Measurements from ENCODE around the gene ADAMTS12.

Gene ADAMTS12

DNA sequence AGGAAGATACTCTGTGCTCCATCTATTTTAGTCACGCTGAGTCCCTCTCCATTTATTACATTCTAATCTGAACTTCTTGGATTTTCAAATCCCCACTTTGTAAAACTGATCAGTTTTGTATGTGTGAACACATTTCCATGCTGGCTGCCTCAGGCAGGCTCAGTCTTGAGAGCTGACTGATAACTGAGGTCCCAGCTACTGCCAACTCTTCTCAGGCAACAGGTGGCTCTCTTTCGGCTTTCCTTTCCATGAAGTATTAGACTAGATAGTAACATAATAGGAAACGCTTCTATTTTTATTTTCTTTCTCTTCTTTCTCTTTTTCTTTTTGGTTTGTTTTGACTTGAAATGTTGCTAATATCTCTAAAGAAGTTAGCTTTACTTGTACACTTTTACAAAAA, 312.6 kb downstream of the ADAMTS12 start:
- TF ChIP-seq, protein P1, sequence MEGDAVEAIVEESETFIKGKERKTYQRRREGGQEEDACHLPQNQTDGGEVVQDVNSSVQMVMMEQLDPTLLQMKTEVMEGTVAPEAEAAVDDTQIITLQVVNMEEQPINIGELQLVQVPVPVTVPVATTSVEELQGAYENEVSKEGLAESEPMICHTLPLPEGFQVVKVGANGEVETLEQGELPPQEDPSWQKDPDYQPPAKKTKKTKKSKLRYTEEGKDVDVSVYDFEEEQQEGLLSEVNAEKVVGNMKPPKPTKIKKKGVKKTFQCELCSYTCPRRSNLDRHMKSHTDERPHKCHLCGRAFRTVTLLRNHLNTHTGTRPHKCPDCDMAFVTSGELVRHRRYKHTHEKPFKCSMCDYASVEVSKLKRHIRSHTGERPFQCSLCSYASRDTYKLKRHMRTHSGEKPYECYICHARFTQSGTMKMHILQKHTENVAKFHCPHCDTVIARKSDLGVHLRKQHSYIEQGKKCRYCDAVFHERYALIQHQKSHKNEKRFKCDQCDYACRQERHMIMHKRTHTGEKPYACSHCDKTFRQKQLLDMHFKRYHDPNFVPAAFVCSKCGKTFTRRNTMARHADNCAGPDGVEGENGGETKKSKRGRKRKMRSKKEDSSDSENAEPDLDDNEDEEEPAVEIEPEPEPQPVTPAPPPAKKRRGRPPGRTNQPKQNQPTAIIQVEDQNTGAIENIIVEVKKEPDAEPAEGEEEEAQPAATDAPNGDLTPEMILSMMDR (IDR thresholded peaks at IDR 0.05) = no peak
- Mint-ChIP-seq H3K27me3 (ENCODE audit: low read depth, poor library complexity) (no peaks in the 10 kb centered on the region), H3K9me3 (peaks cover 10% of the 10 kb centered on the region), H3K4me3 (no peak overlapping the region), H3K36me3 (ENCODE audit: low read depth) (peaks cover 50% of the 10 kb centered on the region), H3K4me1 (no peaks in the 10 kb centered on the region), H3K27ac (no peak overlapping the region)
- no peak for DNase-seq

DNA sequence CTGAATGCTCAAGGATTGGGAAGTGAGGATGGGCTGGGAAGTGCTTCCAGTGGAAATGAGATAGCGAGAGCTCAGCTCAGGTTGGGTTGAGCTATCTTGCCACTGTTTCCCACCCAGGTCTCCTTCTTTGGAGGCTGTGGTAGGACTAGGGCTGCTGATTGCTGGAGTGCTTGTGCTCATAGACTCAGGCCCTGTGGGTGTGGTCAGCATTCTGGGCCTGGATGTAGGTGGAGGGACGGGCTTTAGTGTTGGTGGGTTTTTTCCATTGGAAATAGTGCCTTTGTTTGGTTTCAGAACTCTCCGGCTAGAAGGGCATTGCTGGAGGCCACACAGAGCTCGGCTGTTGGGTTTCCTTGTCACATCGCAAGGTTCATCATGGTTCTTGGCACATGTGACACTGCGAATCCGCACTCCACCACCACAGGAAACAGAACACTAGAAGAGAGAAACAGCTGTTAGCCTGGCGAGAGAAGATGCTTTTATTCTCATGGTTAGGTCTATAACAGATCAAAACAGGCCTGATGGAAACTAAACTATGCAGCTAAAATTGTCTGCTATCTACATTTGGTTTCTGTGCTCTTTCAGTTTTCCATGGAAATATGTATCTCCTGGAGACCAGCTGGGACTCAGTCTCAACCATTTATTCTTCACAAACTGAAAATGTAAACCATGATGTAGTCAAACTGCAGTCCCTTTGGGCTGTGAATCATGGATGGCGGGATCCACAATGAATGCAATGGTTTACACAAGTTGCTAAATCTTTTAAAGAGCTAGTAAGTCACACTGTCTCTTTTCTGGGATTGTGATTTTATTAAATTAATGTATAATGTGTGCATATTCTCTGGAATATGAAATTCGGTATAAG, 314.8 kb downstream of the ADAMTS12 start:
- H3K27ac Mint-ChIP-seq = no peak overlapping the region
- H3K4me1 Mint-ChIP-seq = no peaks in the 10 kb centered on the region
- no peak overlapping the region for H3K4me3 Mint-ChIP-seq
- H3K36me3 Mint-ChIP-seq (ENCODE audit: low read depth) = peaks cover 46% of the 10 kb centered on the region
- DNase-seq = no peak
- peaks cover 11% of the 10 kb centered on the region for H3K9me3 Mint-ChIP-seq
- TF ChIP-seq, protein P1 (IDR thresholded peaks at IDR 0.05) = no peak
- H3K27me3 Mint-ChIP-seq (ENCODE audit: low read depth, poor library complexity) = no peaks in the 10 kb centered on the region

- TF ChIP-seq, protein P1 (IDR thresholded peaks at IDR 0.05) = no peak
- no peak for DNase-seq
Measured at GRCh38 chr5:33565324-33565723, 326.5 kb downstream of the ADAMTS12 start.

DNA sequence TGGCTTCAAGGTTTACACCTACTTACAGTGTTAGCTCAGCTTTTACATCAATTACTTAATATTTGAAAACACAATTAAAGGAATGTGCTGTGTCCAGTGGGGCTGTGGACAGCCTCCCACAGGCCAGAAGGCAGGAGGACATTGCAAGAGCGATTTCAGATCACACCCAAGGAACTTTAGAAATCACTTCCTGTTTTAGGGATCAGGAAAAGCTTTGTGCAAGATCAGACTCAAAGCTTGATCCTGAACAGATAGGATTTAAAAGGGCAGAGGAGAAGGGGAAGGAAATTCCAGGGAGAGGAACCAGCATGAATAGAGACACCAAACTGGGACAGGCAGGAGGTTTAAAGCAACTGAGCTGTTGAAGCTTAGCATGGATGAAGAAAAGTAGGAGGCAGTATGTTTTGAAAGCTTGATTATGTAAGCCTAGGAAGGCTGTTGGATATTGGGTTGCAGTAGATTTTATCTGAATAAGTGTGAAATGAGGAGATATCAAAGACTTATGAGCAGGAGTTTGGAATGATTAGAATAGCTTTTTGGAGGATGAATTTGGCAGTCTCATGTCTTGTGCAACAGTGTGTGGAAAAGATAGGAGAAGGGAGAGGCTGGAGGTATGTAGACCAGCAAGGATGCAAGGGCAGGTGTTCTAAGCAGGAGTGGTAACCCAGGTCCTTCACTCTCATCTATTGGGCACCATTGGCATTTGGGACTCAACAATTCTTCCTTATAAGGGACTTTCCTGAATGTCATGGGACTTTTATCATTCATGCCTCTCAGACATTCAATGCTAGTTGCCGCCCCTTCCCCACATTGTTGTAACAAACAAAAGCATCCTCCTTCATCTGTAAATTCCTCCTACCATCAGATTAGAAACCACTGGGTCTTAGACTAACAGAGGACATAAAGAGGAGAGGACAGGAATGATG, 327.5 kb downstream of the ADAMTS12 start:
- Mint-ChIP-seq H3K27ac (peak overlapping the region; percentile 0), H3K9me3 (peaks cover 11% of the 10 kb centered on the region), H3K4me3 (no peak overlapping the region), H3K27me3 (ENCODE audit: low read depth, poor library complexity) (no peaks in the 10 kb centered on the region), H3K36me3 (ENCODE audit: low read depth) (peaks cover 10% of the 10 kb centered on the region), H3K4me1 (no peaks in the 10 kb centered on the region)
- no peak for DNase-seq
- TF ChIP-seq, protein P1 (IDR thresholded peaks at IDR 0.05) = no peak

More at GRCh38 chr5:33565324-33565723, 326.5 kb downstream of the ADAMTS12 start:
- no peaks in the 10 kb centered on the region for H3K27me3 Mint-ChIP-seq (ENCODE audit: low read depth, poor library complexity)
- no peaks in the 10 kb centered on the region for H3K4me1 Mint-ChIP-seq
- peaks cover 21% of the 10 kb centered on the region for H3K9me3 Mint-ChIP-seq
- no peak overlapping the region for H3K27ac Mint-ChIP-seq
- peaks cover 18% of the 10 kb centered on the region for H3K36me3 Mint-ChIP-seq (ENCODE audit: low read depth)
- no peak overlapping the region for H3K4me3 Mint-ChIP-seq

GRCh38 chr5:33563530-33563929, 328.3 kb downstream of the ADAMTS12 start:
- no peaks in the 10 kb centered on the region for H3K27me3 Mint-ChIP-seq (ENCODE audit: low read depth, poor library complexity)
- H3K4me1 Mint-ChIP-seq = no peaks in the 10 kb centered on the region
- peaks cover 7% of the 10 kb centered on the region for H3K9me3 Mint-ChIP-seq
- DNase-seq = no peak
- TF ChIP-seq, protein P1 (IDR thresholded peaks at IDR 0.05) = no peak
- H3K27ac Mint-ChIP-seq = no peak overlapping the region
- peaks cover 9% of the 10 kb centered on the region for H3K36me3 Mint-ChIP-seq (ENCODE audit: low read depth)
- no peak overlapping the region for H3K4me3 Mint-ChIP-seq
